Retinal pigment epithelial cell (primary cell): ENCODE results near the gene KNDC1.

Source experiments
- DNase-seq: peaks from one replicate; pipeline ENCODE4 v3.0.0-alpha.2; 2010; ENCODE audit warnings: low read depth
- H3K4me3 ChIP-seq: 2 replicates; pipeline ENCODE4 v1.5.1; 2011; ENCODE audit warnings: mild to moderate bottlenecking, low read length, control low read depth, moderate library complexity
- CTCF ChIP-seq: conservative IDR thresholded peaks from 2 replicates; pipeline ENCODE4 v1.5.1; 2011; ENCODE audit warnings: low read depth, low read length, control low read depth, inconsistent platforms

KNDC1 gene

GRCh38 chr10:133225707-133226191 lies 65.7 kb downstream of the KNDC1 start:
- no peak for DNase-seq

GRCh38 chr10:133226251-133226808 lies 66.3 kb downstream of the KNDC1 start:
- TF ChIP-seq CTCF, result no peak
- no peak for DNase-seq
- no peak overlapping the region for H3K4me3 ChIP-seq

More at GRCh38 chr10:133225707-133226191, 65.7 kb downstream of the KNDC1 start:
- H3K4me3 ChIP-seq, result no peak overlapping the region
- no peak for TF ChIP-seq CTCF

GRCh38 chr10:133227256-133227655 lies 67.2 kb downstream of the KNDC1 start:
- DNase-seq, result no peak
- no peak for TF ChIP-seq CTCF
- H3K4me3 ChIP-seq, result no peak overlapping the region

- H3K4me3 ChIP-seq, result no peak overlapping the region
- DNase-seq, result no peak
- TF ChIP-seq CTCF, result no peak
Observed at GRCh38 chr10:133229265-133230043, 69.4 kb downstream of the KNDC1 start.

- H3K4me3 ChIP-seq, result no peak within 1 kb of the TSS
- no peak for DNase-seq
- TF ChIP-seq CTCF, result no peak
Observed at GRCh38 chr10:133230044-133230361, 70.0 kb downstream of the KNDC1 start, which contains the start of gene UTF1. Gene UTF1, plus strand, starts transcription at chr10:133230217. Its CDS starts 72 bp downstream, at chr10:133230289.

- no peak overlapping the region for H3K4me3 ChIP-seq
- TF ChIP-seq CTCF, result no peak
- no peak for DNase-seq
Observed at GRCh38 chr10:133230387-133231195, 70.6 kb downstream of the KNDC1 start.
